Type B pancreatic cell (in vitro differentiated cells): ENCODE measurements around the gene MGAT5. TPM values are rescaled to one million over a fixed set of nuclear protein-coding genes. Genes with fewer than 3 reads are reported as not detected.

Experiments
- DNase-seq: peaks from one replicate; pipeline ENCODE4 v3.0.0; 2021; ENCODE audit warnings: mixed read lengths; ENCODE audit not compliant: unreplicated experiment; ENCODE audit errors: extremely low spot score
- H3K27ac Mint-ChIP-seq: 2 replicates; pipeline ENCODE4 v1.8.0; 2021; ENCODE audit warnings: mild to moderate bottlenecking, mixed read lengths
- H3K27me3 Mint-ChIP-seq: 2 replicates; pipeline ENCODE4 v1.8.0; 2021; ENCODE audit warnings: mixed read lengths
- H3K36me3 Mint-ChIP-seq: 2 replicates; pipeline ENCODE4 v1.8.0; 2021; ENCODE audit warnings: mixed read lengths
- H3K4me1 Mint-ChIP-seq: one replicate; pipeline ENCODE4 v1.8.0; 2021; ENCODE audit warnings: mixed read lengths; ENCODE audit not compliant: unreplicated experiment
- H3K4me3 Mint-ChIP-seq: 2 replicates; pipeline ENCODE4 v1.8.0; 2021; ENCODE audit warnings: mild to moderate bottlenecking, mixed read lengths
- H3K9me3 Mint-ChIP-seq: 2 replicates; pipeline ENCODE4 v1.8.0; 2021; ENCODE audit warnings: mixed read lengths
- CTCF ChIP-seq: fragments of 200-600 bp; sonication (generic); conservative IDR thresholded peaks from 2 replicates; pipeline ENCODE4 v1.5.0; 2021; ENCODE audit warnings: antibody characterized with exemption, mild to moderate bottlenecking
- total RNA-seq: library from RNA; stranded (reverse); gene quantifications from 2 replicates; pipeline ENCODE4 v1.2.1, GENCODE V29; 2021; ENCODE audit warnings: low replicate concordance

MGAT5 gene
- total RNA-seq, 1 donor from 2014 or later = 37.2 TPM

GRCh38 chr2:134431838-134432434, 178.1 kb downstream of the MGAT5 start:
- no peak for TF ChIP-seq CTCF
- H3K9me3 Mint-ChIP-seq = no peaks in the 10 kb centered on the region
- H3K27ac Mint-ChIP-seq = peak overlapping the region; percentile 82
- H3K27me3 Mint-ChIP-seq = no peaks in the 10 kb centered on the region
- peaks cover 25% of the 10 kb centered on the region for H3K36me3 Mint-ChIP-seq
- no peak for DNase-seq
- H3K4me1 Mint-ChIP-seq = peaks cover 19% of the 10 kb centered on the region
- no peak overlapping the region for H3K4me3 Mint-ChIP-seq

- peaks cover 19% of the 10 kb centered on the region for H3K4me1 Mint-ChIP-seq
- no peaks in the 10 kb centered on the region for H3K27me3 Mint-ChIP-seq
- H3K27ac Mint-ChIP-seq = peak overlapping the region; percentile 82
- no peak overlapping the region for H3K4me3 Mint-ChIP-seq
- no peak for TF ChIP-seq CTCF
- H3K36me3 Mint-ChIP-seq = peaks cover 25% of the 10 kb centered on the region
- no peak for DNase-seq
- no peaks in the 10 kb centered on the region for H3K9me3 Mint-ChIP-seq
Measured at GRCh38 chr2:134432435-134432883, 178.6 kb downstream of the MGAT5 start.

- Mint-ChIP-seq H3K27ac (peak overlapping the region; percentile 82), H3K36me3 (peaks cover 28% of the 10 kb centered on the region), H3K4me1 (peaks cover 19% of the 10 kb centered on the region), H3K27me3 (no peaks in the 10 kb centered on the region), H3K4me3 (no peak overlapping the region), H3K9me3 (no peaks in the 10 kb centered on the region)
- no peak for DNase-seq
- no peak for TF ChIP-seq CTCF
Measured at GRCh38 chr2:134433469-134433868, 179.6 kb downstream of the MGAT5 start.

- peaks cover 30% of the 10 kb centered on the region for H3K36me3 Mint-ChIP-seq
- no peak for TF ChIP-seq CTCF
- no peak overlapping the region for H3K27ac Mint-ChIP-seq
- peaks cover 19% of the 10 kb centered on the region for H3K4me1 Mint-ChIP-seq
- H3K4me3 Mint-ChIP-seq = no peak overlapping the region
- no peaks in the 10 kb centered on the region for H3K27me3 Mint-ChIP-seq
- no peak for DNase-seq
- no peaks in the 10 kb centered on the region for H3K9me3 Mint-ChIP-seq
Measured at GRCh38 chr2:134433979-134434378, 180.1 kb downstream of the MGAT5 start.

- H3K4me3 Mint-ChIP-seq = no peak overlapping the region
- H3K27me3 Mint-ChIP-seq = no peaks in the 10 kb centered on the region
- no peak for DNase-seq
- TF ChIP-seq CTCF = no peak
- no peaks in the 10 kb centered on the region for H3K9me3 Mint-ChIP-seq
- H3K36me3 Mint-ChIP-seq = peaks cover 36% of the 10 kb centered on the region
- no peak overlapping the region for H3K27ac Mint-ChIP-seq
- H3K4me1 Mint-ChIP-seq = peaks cover 19% of the 10 kb centered on the region
Measured at GRCh38 chr2:134435505-134435904, 181.6 kb downstream of the MGAT5 start.
